GM12878 (cell line): ENCODE results near the gene PPP3CA. TPM values are rescaled to one million over a fixed set of nuclear protein-coding genes. Genes with fewer than 3 reads are reported as not detected.

Experiments
- ATAC-seq: fragments of 200-7000 bp; cut with Tn5 transposase; 3 replicates; pipeline ENCODE4 v1.9.1; 2020; ENCODE audit warnings: mild to moderate bottlenecking, moderate library complexity
- BruUV-seq: library from RNA; stranded (reverse); fragments of 400-500 nt; replicated peaks from 2 replicates; lab custom pipeline; 2021; lab: Mats Ljungman, UMichigan
- CTCF ChIA-PET: fragments of 300-600 bp; sonication (Branson Sonifier 250); formaldehyde crosslinking; extraction: SDS; loops from one replicate; lab custom pipeline; 2021; ENCODE audit warnings: inconsistent platforms; lab: Yijun Ruan, JAX
- POLR2A ChIA-PET: fragments of 350-600 bp; formaldehyde crosslinking; extraction: SDS; loops from one replicate; lab custom pipeline; 2021; ENCODE audit warnings: inconsistent platforms; lab: Charles Lee
- RAD21 ChIA-PET: fragments of 300-600 bp; sonication (Branson Sonifier 250); formaldehyde crosslinking; loops from one replicate; lab custom pipeline; 2023; ENCODE audit warnings: antibody characterized with exemption; ENCODE audit not compliant: unreplicated experiment; lab: Charles Lee
- SMC1A ChIA-PET: fragments of 300-600 bp; sonication (Branson Sonifier 250); formaldehyde crosslinking; loops from one replicate; lab custom pipeline; 2023; ENCODE audit not compliant: unreplicated experiment, uncharacterized antibody; lab: Charles Lee
- DNase-seq: peaks from one replicate; pipeline ENCODE4 v3.0.0-alpha.2; 2011; ENCODE audit warnings: low read depth, low spot score
- FAIRE-seq: peaks from 3 replicates; lab custom pipeline; 2011; peaks lifted over from hg19 to GRCh38; lab: Jason Lieb, UNC
- H2AFZ ChIP-seq: 2 replicates; pipeline ENCODE4 v1.6.0; 2011; ENCODE audit warnings: low read depth, low read length, control low read depth; ENCODE audit not compliant: control insufficient read depth
- H3K27ac ChIP-seq: 2 replicates; pipeline ENCODE4 v1.5.1; 2011; ENCODE audit warnings: control low read depth; ENCODE audit not compliant: control insufficient read depth, insufficient read depth
- H3K27me3 ChIP-seq, 2 experiments: replicated peaks in 1 of 2; 2 replicates each; pipeline versions ENCODE4 v1.6.0 to v1.6.1; 2011; ENCODE audit warnings: low read length in 1 of 2; ENCODE audit not compliant: control insufficient read depth in 2 of 2, insufficient read depth in 2 of 2
- H3K36me3 ChIP-seq, 2 experiments: 2 replicates each; pipeline ENCODE4 v1.5.1; 2011; ENCODE audit warnings: low read length in 1 of 2; ENCODE audit not compliant: control insufficient read depth in 2 of 2, insufficient read depth in 2 of 2
- H3K4me1 ChIP-seq: 2 replicates; pipeline ENCODE4 v1.6.1; 2011; ENCODE audit warnings: mild to moderate bottlenecking, low read length, moderate library complexity, mixed read lengths; ENCODE audit not compliant: control insufficient read depth, insufficient read depth
- H3K4me2 ChIP-seq: 2 replicates; pipeline ENCODE4 v1.6.0; 2011; ENCODE audit warnings: control low read depth; ENCODE audit not compliant: control insufficient read depth, insufficient read depth
- H3K4me3 ChIP-seq: fragments of 200-600 bp; sonication (generic); 2 replicates; pipeline ENCODE4 v1.5.1; 2016
- H3K79me2 ChIP-seq: 2 replicates; pipeline ENCODE4 v1.6.0; 2011; ENCODE audit warnings: low read length; ENCODE audit not compliant: control insufficient read depth, insufficient read depth
- H3K9ac ChIP-seq: 2 replicates; pipeline ENCODE4 v1.8.0; 2011; ENCODE audit warnings: low read length, control low read depth, mixed read lengths; ENCODE audit not compliant: control insufficient read depth, insufficient read depth
- H3K9me3 ChIP-seq: replicated peaks from 3 replicates; pipeline ENCODE4 v1.5.1; 2011; ENCODE audit warnings: mild to moderate bottlenecking, low read length; ENCODE audit not compliant: control insufficient read depth, insufficient read depth
- H4K20me1 ChIP-seq: 2 replicates; pipeline ENCODE4 v1.6.0; 2011; ENCODE audit not compliant: control insufficient read depth, insufficient read depth
- BHLHE40 ChIP-seq, 2 experiments: fragments of 450-650 bp in 1 of 2; IDR thresholded peaks; 2 replicates each; pipeline ENCODE4 v1.6.1; 2011 to 2017; ENCODE audit warnings: low read depth in 2 of 2, borderline replicate concordance in 1 of 2, improper control_type of control experiment in 1 of 2, low read length in 1 of 2, mild to moderate bottlenecking in 1 of 2
- FOXK2 ChIP-seq: fragments of 450-650 bp; IDR thresholded peaks from 2 replicates; pipeline ENCODE4 v1.6.1; 2017; ENCODE audit warnings: mild to moderate bottlenecking, moderate library complexity
- HDAC2 ChIP-seq: fragments of 200-600 bp; sonication (generic); IDR thresholded peaks from 2 replicates; pipeline ENCODE4 v1.6.1; 2017
- MTA3 ChIP-seq: IDR thresholded peaks from 2 replicates; pipeline ENCODE4 v1.6.1; 2012; ENCODE audit warnings: low read length, inconsistent platforms, borderline replicate concordance
- POLR2AphosphoS5 ChIP-seq: IDR thresholded peaks from 2 replicates; pipeline ENCODE4 v1.6.1; 2011; ENCODE audit warnings: mild to moderate bottlenecking, low read length, inconsistent platforms
- RELA ChIP-seq: fragments of 450-650 bp; IDR thresholded peaks from 2 replicates; pipeline ENCODE4 v1.8.0; 2014; ENCODE audit warnings: borderline replicate concordance; ENCODE audit not compliant: partially characterized antibody
- SMAD5 ChIP-seq: IDR thresholded peaks from 2 replicates; pipeline ENCODE4 v1.6.1; 2016; ENCODE audit warnings: antibody characterized with exemption, low read depth
- SRF ChIP-seq, 2 experiments: IDR thresholded peaks; 2 replicates each; pipeline ENCODE4 v1.6.1; 2011; ENCODE audit warnings: low read depth in 2 of 2, low read length in 2 of 2, mild to moderate bottlenecking in 1 of 2, moderate library complexity in 1 of 2
- TARDBP ChIP-seq: IDR thresholded peaks from 2 replicates; pipeline ENCODE4 v1.6.1; 2016; ENCODE audit warnings: borderline replicate concordance
- WGBS: methylation state at CpG from one replicate; pipeline ENCODE4 v1.1.6; 2016; ENCODE audit warnings: low lambda C conversion rate; ENCODE audit not compliant: insufficient replicate concordance, insufficient coverage; ENCODE audit errors: missing lambda C conversion rate; 5-methylcytosine and 5-hydroxymethylcytosine counted together
- in situ Hi-C: fragments of 300-500 bp; cut with MboI; formaldehyde crosslinking; loops from 9 replicates; pipeline ENCODE4 v1.14.3; 2018; ENCODE audit warnings: mixed read lengths
- intact Hi-C: fragments of 100-400 bp; cut with micrococcal nuclease; formaldehyde crosslinking; loops from one replicate; pipeline ENCODE4 v1.14.2; 2022; ENCODE audit not compliant: unreplicated experiment
- polyA plus RNA-seq, 11 experiments: library from polyadenylated mRNA; depleted of rRNA in 4 of 11; unstranded in 6 of 11; stranded (reverse) in 5 of 11; fragments of >200 nt; fragmentation: Nextera tagmentation in 4 of 11; fragmentation: Illumina TruSeq in 1 of 11; extraction: Ambion mirVana in 4 of 11; extraction: Trizol in 1 of 11; gene quantifications; 1 replicate in 1 of 11; 2 replicates in 10 of 11; pipeline versions ENCODE4 v1.2.1 to v1.2.3, GENCODE V29; 2011 to 2016; ENCODE audit warnings: inconsistent platforms in 2 of 11, missing spikeins in 2 of 11, low read depth in 1 of 11
- total RNA-seq, 4 experiments: library from RNA; depleted of rRNA in 3 of 4; stranded (reverse); fragments of >200 nt in 3 of 4; fragmentation: Illumina TruSeq in 1 of 4; extraction: Trizol in 1 of 4; gene quantifications; 2 replicates each; pipeline versions ENCODE4 v1.2.1 to v1.2.3, GENCODE V29; 2013 to 2021
- TF ChIP-seq, protein P1 (sequence below): IDR thresholded peaks from 2 replicates; pipeline ENCODE4 v1.6.1; 2011; ENCODE audit warnings: low read depth, low read length, improper control_type of control experiment, borderline replicate concordance
- TF ChIP-seq, protein P2 (sequence below), 3 experiments: IDR thresholded peaks in 2 of 3; conservative IDR thresholded peaks in 1 of 3; 2 replicates each; pipeline ENCODE4 v1.5.1; 2011; ENCODE audit warnings: low read depth in 3 of 3, low read length in 3 of 3, mild to moderate bottlenecking in 3 of 3, control low read depth in 2 of 3, moderate library complexity in 2 of 3, inconsistent platforms in 1 of 3, mixed read lengths in 1 of 3; ENCODE audit not compliant: control insufficient read depth in 2 of 3, insufficient read depth in 1 of 3; ENCODE audit errors: extremely low read depth in 1 of 3

PPP3CA gene
- total and polyA plus RNA-seq, 10 of the 15 experiments (the other 5 are each of a cell fraction or from before 2014, with no cell fraction given): 0.33 to 9.0 (median 1.0) TPM

DNA sequence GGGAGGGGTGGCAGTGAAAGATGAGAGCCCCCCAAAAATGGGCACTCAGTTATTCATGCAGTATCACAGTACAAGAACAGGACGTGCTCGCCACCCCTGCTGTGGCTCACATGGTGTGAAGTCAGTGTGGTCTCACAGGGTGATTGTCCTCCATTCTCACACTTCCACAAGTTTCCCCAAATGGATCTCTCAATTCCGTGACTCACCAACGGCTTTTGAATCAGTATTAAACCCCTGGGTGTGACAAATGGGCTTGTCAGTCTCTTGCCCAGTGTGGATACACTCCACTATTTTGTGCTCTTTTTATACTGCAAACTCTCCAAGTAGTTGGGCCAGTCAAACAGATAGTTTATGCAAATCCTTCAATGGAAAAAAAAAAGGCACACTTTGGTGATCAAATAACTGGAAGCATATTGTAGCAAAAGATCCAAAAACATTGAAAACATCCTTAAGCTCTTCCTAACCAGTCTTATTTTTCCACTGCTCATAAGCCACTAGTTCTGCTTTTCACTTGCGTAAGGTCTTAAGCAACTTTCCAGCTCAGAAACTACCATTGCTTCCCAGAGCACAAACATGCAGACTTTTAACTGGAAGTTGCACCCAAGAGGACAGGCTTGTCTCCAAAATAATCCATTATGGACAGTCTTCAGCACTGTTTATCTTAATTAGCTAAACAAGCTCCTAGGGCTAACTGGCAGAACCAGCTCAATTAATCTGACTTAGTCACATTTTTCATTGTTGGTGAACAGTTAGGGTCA, 365.7 kb downstream of the PPP3CA start:
- Histone ChIP-seq H3K9ac (no peak overlapping the region), H3K27ac (no peak overlapping the region), H3K4me1 (no peaks in the 10 kb centered on the region), H3K9me3 (no peaks in the 10 kb centered on the region), H2AFZ (no peak overlapping the region), H4K20me1 (no peaks in the 10 kb centered on the region), H3K27me3 (no peaks in the 10 kb centered on the region; a peak in 1 of 4 replicates), H3K79me2 (no peaks in the 10 kb centered on the region), H3K36me3 (no peaks in the 10 kb centered on the region), H3K4me2 (no peak overlapping the region), H3K4me3 (no peak overlapping the region)
- CTCF ChIA-PET: interaction anchor here (1.4 kb wide), 1 partner anchor 748 kb away, joined by 3 read pairs; no protein-coding TSS in a partner anchor
- no peak for ATAC-seq
- WGBS: 70% methylated on average over 5 of the region's 5 CpGs
- TF ChIP-seq TARDBP (no peak), FOXK2 (no peak)
- POLR2A ChIA-PET: no interaction called here
- no peak for DNase-seq
- no peak for FAIRE-seq
- SMC1A ChIA-PET: interaction anchor here (1.2 to 1.4 kb wide), 4 partner anchors 23 to 128 kb away, joined by 3 to 4 read pairs (median 3); no protein-coding TSS in a partner anchor
- in situ Hi-C loops (no loop called here), intact Hi-C loops (no loop called here)
- RAD21 ChIA-PET: interaction anchor here (0.8 to 1.4 kb wide), 2 partner anchors 158 to 357 kb away, joined by 3 read pairs; no protein-coding TSS in a partner anchor
- no TSS peak for BruUV-seq

DNA sequence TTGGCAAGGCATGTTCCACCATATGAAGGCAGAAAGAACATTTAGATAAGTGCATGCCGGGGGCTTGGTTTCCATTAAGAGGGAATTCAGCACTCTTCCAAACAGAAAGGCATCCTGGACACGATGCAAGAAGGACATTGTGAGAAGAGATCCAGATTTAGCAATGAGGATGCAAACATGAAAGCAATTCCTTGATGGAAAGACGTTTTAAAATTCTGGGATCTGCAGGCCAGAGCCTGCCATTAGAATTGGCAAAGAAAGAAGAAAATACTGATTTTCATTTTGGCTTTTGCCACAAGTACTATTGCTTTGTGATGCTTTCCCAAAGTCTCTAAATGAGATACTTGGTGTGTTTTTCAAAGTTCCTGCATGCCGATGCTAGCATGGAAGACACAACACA, 367.6 kb downstream of the PPP3CA start:
- intact Hi-C loops (no loop called here), in situ Hi-C loops (no loop called here)
- no peak overlapping the region for H3K4me3 ChIP-seq
- DNase-seq (no peak), FAIRE-seq (no peak), ATAC-seq (no peak)
- H3K4me1 ChIP-seq: no peaks in the 10 kb centered on the region
- no peaks in the 10 kb centered on the region for H4K20me1 ChIP-seq
- RAD21 ChIA-PET: no interaction called here
- POLR2A ChIA-PET: interaction anchor here (0.7 kb wide), 1 partner anchor 1077 kb away, joined by 3 read pairs; no protein-coding TSS in a partner anchor
- no peak overlapping the region for H3K4me2 ChIP-seq
- no peak overlapping the region for H3K9ac ChIP-seq
- no peaks in the 10 kb centered on the region for H3K9me3 ChIP-seq
- H3K27ac ChIP-seq: no peak overlapping the region
- BruUV-seq: no TSS peak
- no peak overlapping the region for H2AFZ ChIP-seq
- SMC1A ChIA-PET: interaction anchor here (0.5 to 1.9 kb wide), 4 partner anchors 23 to 412 kb away, joined by 3 to 7 read pairs (median 4); no protein-coding TSS in a partner anchor
- CTCF ChIA-PET: no interaction called here
- H3K36me3 ChIP-seq: no peaks in the 10 kb centered on the region
- no peaks in the 10 kb centered on the region for H3K27me3 ChIP-seq
- H3K79me2 ChIP-seq: no peaks in the 10 kb centered on the region
- 30% methylated on average over 4 of the region's 4 CpGs for WGBS
- TF ChIP-seq SRF (IDR thresholded peaks at IDR 0.05; ENCODE audit: low read depth in 2 of 2, low read length in 2 of 2): no peak
- no peak for TF ChIP-seq POLR2AphosphoS5
- no peak for TF ChIP-seq RELA
- no peak for TF ChIP-seq MTA3
- no peak for TF ChIP-seq HDAC2
- no peak for TF ChIP-seq BHLHE40 (IDR thresholded peaks at IDR 0.05; ENCODE audit: borderline replicate concordance in 1 of 2, low read depth in 2 of 2, low read length in 1 of 2)
- TF ChIP-seq, protein P1, sequence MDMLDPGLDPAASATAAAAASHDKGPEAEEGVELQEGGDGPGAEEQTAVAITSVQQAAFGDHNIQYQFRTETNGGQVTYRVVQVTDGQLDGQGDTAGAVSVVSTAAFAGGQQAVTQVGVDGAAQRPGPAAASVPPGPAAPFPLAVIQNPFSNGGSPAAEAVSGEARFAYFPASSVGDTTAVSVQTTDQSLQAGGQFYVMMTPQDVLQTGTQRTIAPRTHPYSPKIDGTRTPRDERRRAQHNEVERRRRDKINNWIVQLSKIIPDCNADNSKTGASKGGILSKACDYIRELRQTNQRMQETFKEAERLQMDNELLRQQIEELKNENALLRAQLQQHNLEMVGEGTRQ: no peak
- no peak for TF ChIP-seq SMAD5
- TF ChIP-seq, protein P2, sequence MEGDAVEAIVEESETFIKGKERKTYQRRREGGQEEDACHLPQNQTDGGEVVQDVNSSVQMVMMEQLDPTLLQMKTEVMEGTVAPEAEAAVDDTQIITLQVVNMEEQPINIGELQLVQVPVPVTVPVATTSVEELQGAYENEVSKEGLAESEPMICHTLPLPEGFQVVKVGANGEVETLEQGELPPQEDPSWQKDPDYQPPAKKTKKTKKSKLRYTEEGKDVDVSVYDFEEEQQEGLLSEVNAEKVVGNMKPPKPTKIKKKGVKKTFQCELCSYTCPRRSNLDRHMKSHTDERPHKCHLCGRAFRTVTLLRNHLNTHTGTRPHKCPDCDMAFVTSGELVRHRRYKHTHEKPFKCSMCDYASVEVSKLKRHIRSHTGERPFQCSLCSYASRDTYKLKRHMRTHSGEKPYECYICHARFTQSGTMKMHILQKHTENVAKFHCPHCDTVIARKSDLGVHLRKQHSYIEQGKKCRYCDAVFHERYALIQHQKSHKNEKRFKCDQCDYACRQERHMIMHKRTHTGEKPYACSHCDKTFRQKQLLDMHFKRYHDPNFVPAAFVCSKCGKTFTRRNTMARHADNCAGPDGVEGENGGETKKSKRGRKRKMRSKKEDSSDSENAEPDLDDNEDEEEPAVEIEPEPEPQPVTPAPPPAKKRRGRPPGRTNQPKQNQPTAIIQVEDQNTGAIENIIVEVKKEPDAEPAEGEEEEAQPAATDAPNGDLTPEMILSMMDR (IDR thresholded peaks at IDR 0.05 in 2 of 3, conservative IDR thresholded peaks at IDR 0.05 in 1 of 3; ENCODE audit: control insufficient read depth in 2 of 3, extremely low read depth in 1 of 3, insufficient read depth in 1 of 3, low read depth in 3 of 3, low read length in 3 of 3): no peak
